Daoy (cell line): ENCODE measurements around the gene THBS2. TPM values are rescaled to one million over a fixed set of nuclear protein-coding genes. Genes with fewer than 3 reads are reported as not detected.
A peak's percentile ranks its signal among the peaks of the same experiment; 100 is the strongest.
"Not testable (repeated sequence)": the region's sequence is repeated elsewhere in the genome, so short reads cannot be mapped to it uniquely, and the experiment has no call there.

Experiments
- DNase-seq: peaks from one replicate; pipeline ENCODE4 v3.0.0-alpha.2; 2015; ENCODE audit warnings: low read depth
- total RNA-seq: library from RNA; depleted of rRNA; stranded (reverse); fragments of >200 nt; shearing (Covaris generic); gene quantifications from 2 replicates; pipeline ENCODE4 v1.2.3, GENCODE V29; 2014

THBS2 gene
- total RNA-seq, 1 experiment from 2014 or later = 16.1 TPM

GRCh38 chr6:169212436-169212835, 41.2 kb downstream of the THBS2 start:
- DNase-seq = no peak

DNA sequence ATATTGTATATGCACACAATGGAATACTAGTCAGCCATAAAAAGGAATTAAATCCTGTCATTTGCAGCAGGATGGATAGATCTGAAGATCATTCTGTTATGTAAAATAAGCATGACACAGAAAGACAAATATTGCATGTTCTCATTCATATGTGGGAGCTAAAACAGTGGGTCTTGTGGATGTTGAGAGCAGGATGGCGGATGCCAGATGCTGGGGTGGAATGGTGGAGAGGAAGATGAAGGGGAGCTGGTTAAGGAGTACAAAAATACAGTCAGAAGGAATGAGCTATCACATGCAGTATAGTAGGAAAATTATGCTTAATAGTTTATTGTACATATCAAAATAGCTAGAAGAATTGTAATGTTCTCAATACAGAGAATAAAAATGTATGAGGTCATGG, 41.8 kb downstream of the THBS2 start:
- no peak for DNase-seq

DNA sequence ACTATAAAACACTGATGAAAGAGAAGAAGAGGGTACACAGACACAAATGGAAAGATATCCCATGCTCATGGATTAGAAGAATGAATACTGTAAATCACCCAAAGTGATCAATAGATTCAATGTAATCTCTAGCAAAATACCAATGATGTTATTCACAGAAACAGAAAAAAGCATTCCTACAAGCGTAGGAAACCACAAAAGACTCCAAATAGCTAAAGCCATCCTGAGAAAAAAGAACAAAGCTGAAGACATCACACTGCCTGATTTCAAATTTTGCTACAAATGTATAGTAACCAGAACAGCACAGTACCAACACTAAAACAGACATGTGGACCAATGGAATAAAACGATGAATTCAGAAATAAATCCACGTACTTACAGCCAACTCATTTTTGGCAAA, 43.0 kb downstream of the THBS2 start:
- no peak for DNase-seq

GRCh38 chr6:169208011-169208410, 45.6 kb downstream of the THBS2 start:
- DNase-seq = no peak

- DNase-seq = no peak
Observed at GRCh38 chr6:169207482-169207881, 46.2 kb downstream of the THBS2 start.

DNA sequence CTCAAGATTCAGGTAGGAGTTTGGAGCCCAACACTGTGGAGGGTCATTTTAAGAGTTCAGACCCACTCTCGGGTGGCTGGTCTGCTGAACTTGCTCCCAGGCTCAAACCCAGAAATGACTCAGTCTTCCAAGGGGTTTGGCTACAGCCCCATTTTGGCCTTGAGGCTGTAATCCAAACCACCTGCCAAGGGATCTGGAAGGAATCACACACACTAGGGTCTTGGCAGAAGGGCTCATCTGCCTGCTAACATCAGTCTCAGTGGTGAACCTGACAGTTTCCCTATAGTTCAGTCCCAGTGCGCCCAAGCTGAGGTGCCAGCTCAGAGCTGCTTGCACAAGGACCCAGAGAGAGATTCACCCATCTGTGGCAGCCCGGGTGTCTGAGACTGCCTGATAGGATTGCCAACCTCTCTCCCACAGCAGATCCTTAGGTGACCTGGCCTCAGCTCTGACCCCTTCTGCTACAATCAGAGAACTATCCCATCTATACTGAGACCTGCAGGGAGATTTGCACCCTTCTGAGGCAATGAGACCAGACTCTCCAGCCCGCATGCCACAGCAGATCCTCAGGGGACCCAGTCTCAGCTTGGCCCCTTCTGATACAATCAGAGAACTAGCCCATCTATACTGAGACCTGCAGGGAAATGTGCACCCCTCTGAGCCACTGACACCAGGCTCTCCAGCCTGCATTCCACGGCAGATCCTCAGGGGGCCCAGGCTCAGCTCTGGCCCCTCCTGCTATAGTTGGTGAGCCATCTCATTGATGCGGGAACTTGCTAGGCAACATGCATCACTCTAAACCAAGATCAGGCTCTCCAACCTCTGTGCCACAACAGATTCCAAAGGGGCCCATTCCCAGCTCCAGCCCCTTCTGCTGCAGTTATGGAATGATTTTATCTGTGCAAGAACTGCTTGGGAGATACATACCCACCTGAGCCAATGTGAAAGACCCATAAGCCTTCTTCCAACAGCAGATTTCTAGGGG, 48.2 kb downstream of the THBS2 start:
- no peak for DNase-seq

DNA sequence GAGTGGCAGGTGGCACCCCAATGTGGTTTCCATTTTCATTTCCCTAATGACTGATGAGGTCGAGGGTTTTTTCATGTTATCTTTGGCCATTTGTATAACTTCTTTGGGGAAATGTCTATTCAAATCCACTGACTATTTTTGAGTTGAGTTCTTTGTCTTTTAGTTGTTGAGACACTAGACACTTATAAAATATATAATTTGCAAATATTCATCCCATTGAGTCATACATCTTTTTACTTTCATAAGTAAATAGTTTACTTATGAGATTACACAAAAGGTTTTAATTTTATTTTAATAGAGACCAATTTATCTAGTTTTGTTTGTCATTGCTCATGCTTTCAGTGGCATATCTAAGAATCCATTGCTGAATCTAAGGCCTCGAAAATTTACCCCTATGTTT, 49.5 kb downstream of the THBS2 start:
- no peak for DNase-seq

- DNase-seq = no peak
Observed at GRCh38 chr6:169201985-169202384, 51.7 kb downstream of the THBS2 start.

DNA sequence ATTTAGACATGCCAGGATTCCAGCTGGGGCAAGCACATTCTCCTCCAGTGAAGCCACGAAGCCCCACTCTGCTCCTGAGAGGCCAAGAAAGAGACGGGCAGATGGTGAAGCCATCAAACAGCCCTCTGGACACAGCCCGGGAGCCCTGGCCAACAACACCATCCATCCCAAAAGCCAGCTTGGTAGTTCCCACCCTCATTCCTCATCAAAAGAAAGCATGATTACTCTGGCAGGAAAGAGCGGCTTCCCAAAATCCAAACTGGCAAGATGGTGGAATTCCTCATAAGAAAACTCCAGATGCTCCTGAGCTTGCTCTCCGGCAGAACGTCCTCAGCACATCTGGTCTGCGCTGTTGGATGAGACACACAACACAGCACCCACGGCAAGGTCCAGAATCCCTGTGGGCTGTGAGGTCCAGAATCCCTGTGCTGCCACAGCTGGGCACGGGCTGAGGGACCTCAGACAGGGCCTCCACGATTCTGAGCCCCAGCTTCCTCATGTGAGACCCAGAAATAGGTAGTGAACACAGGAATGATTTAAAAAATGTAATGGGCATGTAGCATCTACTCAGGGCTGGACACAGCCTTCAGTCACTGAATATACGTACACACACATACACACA, 52.6 kb downstream of the THBS2 start:
- no peak for DNase-seq

- no peak for DNase-seq
Observed at GRCh38 chr6:169199625-169200335, 53.9 kb downstream of the THBS2 start.

- DNase-seq = no peak
Observed at GRCh38 chr6:169198885-169199284, 54.8 kb downstream of the THBS2 start.

DNA sequence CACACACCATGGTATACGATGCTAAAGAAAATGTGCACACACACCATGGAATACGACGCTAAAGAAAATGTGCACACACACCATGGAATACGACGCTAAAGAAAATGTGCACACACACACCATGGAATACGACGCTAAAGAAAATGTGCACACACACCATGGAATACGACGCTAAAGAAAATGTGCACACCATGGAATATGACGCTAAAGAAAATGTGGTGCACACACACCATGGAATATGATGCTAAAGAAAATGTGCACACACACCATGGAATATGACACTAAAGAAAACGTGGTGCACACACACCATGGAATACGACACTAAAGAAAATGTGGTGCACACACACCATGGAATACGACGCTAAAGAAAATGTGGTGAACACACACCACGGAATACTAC, 55.7 kb downstream of the THBS2 start:
- DNase-seq = not testable (repeated sequence)

DNA sequence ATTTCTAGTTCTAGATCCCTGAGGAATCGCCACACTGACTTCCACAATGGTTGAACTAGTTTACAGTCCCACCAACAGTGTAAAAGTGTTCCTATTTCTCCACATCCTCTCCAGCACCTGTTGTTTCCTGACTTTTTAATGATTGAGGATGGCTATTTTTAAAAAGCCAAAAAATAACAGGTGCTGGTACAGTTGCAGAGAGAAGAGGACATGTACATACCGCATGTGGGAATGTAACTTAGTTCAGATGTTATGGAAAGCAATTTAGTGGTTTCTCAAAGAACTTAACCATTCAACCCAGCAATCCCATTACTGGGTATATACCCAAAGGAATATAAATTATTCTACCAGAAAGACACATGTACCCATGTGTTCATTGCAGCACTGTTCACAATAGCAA, 57.4 kb downstream of the THBS2 start:
- DNase-seq = not testable (repeated sequence)

DNA sequence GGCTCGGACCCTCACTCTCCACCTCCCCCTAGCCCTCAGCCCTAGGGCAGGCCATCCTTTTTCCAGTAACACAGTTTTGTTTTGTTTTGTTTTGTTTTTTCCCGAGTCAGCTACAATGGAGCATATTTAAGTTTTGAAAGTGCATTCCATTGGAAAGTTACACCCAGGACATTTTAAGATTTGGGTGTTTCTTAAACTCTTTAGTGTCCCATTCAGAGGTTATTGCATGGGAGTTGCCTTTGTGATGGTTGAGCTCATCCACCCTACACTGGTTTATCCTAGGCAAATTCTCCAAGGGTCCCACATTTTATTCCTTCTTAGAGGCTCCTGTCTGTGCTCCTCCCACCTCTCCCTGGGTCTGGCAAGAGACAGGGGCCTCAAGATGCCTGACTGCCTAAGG, 58.9 kb downstream of the THBS2 start:
- no peak for DNase-seq

DNA sequence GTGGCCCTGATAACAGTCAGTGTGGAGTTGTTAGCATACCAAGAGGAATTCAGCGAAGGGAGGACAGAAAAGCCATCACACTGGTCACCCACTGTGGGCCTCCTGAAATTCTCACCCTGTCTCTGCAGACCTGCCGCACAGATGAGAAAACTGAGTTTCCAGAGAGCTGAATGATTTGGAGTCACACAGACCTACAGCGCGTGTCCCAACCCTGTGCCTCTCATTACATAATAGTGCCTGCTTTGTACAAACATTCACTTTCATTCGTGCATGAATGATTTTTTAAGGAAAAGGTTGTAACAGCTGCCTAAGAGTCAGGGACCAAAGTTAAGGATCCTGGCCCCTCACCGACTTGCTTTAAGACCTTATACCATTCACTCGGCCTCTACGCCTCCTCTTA, 62.7 kb downstream of the THBS2 start:
- DNase-seq = no peak

- peak; percentile 41 for DNase-seq
Observed at GRCh38 chr6:169190144-169190584, 63.5 kb downstream of the THBS2 start.

DNA sequence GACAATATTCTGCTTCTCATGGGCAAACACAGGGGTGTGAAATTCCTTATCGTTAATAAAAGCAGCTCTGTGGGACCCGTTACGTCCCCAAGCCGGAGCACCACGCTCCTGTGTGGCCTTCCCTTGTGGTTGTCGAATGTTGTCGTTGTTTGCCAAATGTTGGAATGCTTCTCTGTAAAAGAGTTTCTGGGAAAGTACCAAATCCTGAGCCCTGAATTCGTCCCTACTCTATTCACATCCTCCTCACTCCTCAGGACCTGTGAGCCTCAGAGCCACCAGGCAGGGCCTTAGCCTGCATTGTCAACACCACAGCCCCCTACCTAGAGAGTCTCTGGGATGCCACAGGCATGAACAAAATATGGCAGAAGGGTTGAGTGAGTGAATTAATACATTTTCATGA, 64.0 kb downstream of the THBS2 start:
- no peak for DNase-seq

DNA sequence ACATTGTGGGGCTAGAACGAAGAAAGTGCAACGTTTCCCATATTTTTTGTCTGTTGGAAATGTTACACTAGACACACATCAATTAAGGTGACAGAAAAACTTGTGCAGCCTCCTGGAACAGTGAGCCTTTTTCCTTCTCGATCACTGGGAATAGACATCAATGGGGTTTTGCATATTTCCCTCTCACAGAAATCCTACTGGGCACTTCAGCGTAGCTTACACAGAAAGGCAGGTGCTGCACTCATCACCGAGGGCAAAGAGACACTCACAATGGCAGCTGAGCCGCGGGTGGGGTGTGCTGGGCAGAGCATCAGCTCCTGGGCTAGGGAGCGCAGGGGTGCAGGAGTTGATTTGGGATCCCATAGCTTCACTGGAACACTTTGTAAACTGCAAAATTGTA, 64.5 kb downstream of the THBS2 start:
- no peak for DNase-seq

GRCh38 chr6:169188475-169188874, 65.2 kb downstream of the THBS2 start:
- peak; percentile 79 for DNase-seq

- DNase-seq = peak; percentile 34
Observed at GRCh38 chr6:169188051-169188470, 65.6 kb downstream of the THBS2 start.

DNA sequence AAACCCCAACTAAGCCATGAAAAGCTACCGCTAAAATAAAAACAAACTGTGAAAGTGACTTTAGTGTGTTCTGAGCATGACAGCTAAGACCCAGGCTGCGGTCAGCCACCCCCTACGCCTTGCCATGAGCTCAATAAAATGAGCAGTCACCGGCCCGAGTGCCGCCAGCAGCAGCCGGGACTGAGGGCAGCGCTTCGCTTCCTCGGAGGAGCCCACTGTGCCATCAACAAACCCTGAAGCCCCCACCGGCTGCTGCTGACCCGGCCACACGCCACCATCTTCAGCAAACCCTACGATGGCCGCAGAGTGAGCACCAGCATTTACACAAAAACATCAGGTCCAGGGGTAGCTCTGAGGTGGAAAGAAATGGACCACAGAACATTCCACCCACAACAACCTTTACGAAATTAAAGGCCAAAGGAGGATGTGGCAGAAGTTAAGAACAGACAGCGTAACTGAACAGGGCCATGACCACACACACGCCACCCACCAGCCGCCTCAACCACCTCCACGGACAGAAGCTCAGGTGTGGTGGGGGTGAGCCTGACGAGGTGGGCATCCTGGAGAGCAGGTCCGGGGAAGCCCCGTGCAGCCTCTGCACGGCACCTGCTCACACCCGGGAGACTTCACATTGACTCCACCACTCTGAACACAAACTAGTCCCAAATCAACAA, 67.0 kb downstream of the THBS2 start:
- peak; percentile 34 for DNase-seq
